Stimulated activated CD4-positive, alpha-beta T cell treated with anti-CD3 and anti-CD28 coated beads, Interleukin-12 subunit alpha, Interleukin-12 subunit beta, amount 100 ng/mL, for 24 hours (primary cell): ENCODE measurements around the gene EPHX1.
A peak's percentile ranks its signal among the peaks of the same experiment; 100 is the strongest.
"Not testable (repeated sequence)": the region's sequence is repeated elsewhere in the genome, so short reads cannot be mapped to it uniquely, and the experiment has no call there.

ENCODE experiments used
- DNase-seq, 2 experiments: peaks; one replicate each; pipeline ENCODE4 v3.0.0-alpha.2; 2020; ENCODE audit warnings: low read depth in 2 of 2

Gene EPHX1

GRCh38 chr1:225881081-225881958 lies 71.4 kb downstream of the EPHX1 start:
- peak in 1 of 2 experiments; percentile 31 for DNase-seq

DNA sequence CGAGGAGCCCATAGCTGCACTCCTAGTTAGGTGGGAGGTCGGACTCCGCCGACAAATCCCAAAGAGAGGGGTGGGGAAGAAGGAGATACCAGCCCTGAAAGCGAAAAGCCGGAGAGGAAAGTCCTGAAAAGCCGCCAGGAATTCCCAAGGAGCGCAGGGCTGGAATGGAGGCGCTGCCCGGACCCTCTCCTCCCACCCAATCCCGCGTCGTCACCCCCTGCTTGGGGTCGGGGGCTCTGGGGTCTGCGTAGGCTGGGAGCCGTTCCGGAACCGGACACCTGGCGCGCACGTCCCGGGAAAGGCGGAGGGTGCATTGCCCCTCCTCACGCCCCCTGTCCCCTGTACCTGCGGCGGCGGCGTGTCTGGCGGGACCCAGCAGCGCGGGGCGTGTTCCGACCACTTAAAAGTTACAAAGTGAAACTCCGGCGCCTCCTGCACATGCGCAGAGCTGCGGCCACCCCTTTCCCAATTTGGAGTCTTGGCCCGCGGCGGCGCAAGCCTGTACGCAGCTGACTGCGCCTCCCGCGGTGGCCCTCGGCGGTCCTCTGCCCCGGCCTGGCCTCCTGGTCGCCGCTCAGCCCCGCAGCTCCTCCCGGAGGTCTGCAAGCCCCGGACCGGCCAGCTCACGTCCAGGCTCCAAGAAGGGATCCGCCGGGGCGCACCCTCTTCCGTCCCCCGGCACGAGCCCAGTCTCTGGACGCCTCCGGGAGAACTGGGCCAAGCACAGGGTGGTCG lies 72.2 kb downstream of the EPHX1 start, which contains the start of gene TMEM63A:
TMEM63A (minus strand) TSS at position 422 of the 735 bp plus-strand sequence. CDS start 4,800 bp downstream, outside the sequence.
- peak; percentile 59 to 84 for DNase-seq

DNA sequence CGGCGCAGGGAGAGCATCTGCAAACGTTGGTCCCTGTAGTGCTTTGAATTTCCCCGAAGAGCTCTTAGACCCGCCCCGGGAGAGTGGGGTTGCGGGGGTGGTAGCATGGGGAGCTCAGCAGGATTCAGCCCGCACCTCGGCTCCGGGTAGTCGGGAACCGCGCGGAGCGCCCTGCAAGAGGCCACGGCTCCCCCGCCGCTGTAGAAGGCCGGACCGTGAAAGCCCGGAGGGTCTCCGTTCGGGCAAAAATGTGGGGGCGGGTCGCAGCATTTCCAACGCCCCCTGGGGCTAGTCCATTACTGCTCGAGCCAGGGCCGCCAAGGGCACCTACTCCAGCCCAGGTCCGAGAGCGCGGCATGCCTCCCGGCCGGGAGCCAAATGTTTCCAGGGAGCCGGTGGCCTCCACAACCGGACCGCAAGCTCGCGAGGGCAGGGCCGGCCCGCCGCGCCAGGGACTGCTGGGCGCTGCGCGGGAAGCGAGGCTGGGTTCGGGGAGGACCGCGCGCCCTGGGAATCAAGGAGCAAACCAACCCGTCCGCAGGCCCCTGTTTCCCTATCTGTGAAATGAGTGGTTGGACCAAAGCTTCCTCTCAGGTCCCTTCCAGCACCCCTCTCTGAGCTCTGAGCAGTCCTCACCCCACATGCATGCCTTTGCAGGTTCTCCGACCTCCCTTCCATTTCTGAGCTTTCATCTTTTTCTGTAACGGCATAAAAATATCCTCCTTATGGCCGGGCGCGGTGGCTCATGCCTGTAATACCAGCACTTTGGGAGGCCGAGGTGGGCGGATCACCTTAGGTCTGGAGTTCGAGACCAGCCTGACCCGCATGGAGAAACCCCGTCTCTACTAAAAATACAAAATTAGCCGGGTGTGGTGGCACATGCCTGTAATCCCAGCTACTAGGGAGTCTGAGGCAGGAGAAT lies 73.0 kb downstream of the EPHX1 start:
- peak in 1 of 2 experiments; percentile 45 for DNase-seq

DNA sequence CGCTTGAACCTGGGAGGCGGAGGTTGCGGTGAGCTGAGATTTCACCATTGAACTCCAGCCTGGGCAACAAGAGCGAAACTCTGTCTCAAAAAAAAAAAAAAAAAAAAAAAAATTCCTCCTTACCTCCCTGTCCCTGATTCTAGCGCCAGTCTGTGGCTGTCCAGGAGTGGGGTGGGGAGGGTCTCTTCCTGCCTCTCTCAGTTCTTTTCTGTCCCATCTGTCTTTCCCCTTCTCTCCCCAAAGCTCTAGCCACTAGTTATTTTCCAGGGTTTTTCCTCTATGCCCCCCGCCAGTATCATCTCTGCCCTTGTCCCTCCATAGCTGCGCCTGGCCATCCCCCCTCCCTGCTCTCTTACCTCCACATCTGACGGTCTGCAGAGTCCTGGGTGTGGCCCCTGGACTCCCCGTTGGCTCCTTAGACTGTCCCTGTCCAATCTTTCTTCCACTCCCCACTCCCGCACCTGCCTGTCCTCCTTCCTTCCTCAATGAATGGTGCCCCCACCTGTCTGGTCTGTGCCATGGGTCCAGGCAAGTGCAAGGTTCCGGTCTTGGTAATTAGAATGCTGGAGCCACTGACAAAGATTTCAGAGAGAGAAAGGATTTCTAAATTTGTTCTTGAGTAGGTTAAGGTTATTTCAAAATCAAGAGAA lies 73.8 kb downstream of the EPHX1 start:
- no peak for DNase-seq

- no peak for DNase-seq
Observed at GRCh38 chr1:225885336-225885735, 75.4 kb downstream of the EPHX1 start.

GRCh38 chr1:225886159-225887029 lies 76.5 kb downstream of the EPHX1 start:
- no peak for DNase-seq

- no peak for DNase-seq
Observed at GRCh38 chr1:225887030-225887314, 77.0 kb downstream of the EPHX1 start.

DNA sequence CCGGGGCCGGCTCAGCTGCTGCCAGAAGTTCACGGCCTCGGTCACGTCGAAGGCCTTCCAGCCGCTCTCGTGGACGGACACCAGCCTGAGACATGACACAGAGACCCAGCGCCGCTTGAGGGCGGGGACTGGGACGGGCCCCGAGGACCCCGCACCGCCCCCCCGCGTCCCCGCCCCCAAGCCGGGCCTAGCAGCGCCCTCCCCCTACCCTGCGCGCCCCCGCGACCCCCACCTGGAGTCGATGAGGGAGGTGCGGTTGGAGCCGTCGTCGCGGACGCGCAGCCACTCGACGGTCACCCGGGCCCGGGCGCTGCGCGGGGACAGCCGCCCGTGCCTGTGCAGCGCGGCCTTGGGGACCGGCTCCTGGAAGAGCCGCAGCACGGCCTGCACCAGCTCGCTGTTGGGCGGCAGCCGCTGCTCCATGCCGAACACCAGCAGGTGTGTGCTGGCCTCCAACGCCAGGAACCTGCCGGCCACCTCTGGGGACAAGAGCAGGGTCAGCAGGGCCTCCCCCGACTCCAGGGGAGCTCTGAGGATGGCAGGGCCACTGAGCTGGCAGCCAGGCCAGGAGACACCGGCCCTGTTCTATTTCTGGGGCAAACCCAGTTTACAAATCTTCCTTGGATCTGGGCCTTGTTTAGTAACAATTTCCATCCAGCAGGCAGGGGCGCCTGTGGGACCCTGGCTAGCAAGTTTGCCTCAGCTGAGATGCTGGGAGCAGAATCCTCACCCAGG lies 77.8 kb downstream of the EPHX1 start:
- not testable (repeated sequence) for DNase-seq

DNA sequence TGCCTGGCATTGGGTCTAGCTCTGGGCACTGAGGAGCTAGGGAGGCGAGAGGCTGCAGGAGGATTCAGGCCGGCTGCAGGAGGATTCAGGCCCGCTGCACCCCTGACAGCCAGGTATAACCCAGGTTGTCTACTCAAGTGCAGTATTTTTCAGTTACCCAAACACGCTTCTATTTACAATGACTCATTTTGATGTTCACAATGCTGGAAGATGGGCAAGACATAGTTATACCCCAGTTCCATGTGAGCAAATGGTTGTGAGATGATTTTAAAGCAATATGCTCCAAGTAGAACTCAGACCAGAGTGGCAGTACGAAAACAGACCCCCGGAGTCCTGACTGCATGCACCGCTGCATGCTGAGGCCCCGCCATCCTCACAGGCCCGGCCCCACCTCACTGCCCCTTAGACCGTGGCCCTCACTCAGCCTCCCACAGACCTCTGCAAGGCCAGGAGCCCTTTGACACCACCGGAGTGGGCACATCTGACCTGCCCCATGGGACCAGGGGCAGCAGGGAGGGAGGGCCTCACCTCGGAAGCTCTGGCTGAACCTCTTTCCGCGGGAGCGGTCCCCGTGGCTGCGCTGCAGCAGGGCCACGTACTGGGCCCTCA lies 78.5 kb downstream of the EPHX1 start:
- DNase-seq: no peak

DNA sequence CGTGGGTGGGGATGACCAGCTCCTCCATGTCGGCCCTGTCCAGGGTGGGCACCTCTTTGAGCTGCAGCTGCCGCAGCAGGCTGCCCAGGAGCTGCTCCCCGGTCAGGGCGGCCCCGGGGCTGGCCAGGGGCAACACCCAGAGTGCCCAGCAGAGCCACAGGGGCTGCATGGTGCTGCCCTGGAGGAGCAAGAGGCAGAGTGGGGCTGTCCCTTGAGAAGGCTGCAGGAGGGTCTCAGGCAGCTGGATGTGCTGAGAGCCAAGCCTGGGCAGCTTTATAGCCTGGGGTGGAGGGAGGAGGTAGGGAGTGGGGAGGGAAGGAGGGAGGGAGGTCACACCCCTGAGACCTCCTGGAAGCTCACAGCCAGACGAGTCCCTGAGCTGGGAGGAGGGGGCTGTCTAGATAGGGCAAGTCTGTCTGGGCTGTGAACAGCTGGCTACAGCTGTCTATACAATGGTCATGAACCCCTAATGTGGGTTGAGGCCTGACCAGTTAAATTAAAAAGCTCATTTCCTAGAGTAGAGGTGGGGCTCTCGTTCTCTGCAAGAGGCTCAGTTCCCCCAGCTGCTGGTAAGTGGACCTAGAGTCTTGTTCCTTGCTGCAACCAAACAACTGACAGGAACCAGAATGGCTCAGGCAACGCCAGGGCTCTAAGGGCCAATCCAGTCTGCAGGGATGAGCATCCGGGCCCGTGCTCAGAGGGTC lies 79.1 kb downstream of the EPHX1 start, which contains the start of gene LEFTY1:
LEFTY1 (minus strand) TSS at position 249 of the 704 bp plus-strand sequence; CDS start at position 169, 80 bp downstream.
- DNase-seq: no peak

DNA sequence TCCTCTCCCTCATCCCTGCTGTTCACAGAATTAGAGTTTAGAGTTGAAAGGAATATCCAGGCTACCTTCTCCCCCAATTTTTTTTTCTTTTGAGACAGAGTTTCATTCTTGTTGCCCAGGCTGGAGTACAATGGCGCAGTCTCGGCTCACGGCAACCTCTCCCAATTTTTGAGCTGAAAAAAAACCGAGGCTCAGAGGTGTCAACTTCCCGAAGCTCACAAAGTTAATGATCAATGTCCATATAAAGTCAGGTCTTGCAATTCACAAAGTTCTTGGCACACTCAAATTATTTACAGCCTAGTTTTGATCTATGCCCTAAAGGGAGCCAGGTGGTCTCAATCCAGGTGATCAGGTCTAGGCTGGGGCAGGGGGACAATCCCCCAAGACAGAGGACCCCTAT lies 79.8 kb downstream of the EPHX1 start:
- DNase-seq: no peak

- no peak for DNase-seq
Observed at GRCh38 chr1:225890346-225891228, 80.7 kb downstream of the EPHX1 start.

GRCh38 chr1:225891229-225891972 lies 81.5 kb downstream of the EPHX1 start:
- DNase-seq: no peak

DNA sequence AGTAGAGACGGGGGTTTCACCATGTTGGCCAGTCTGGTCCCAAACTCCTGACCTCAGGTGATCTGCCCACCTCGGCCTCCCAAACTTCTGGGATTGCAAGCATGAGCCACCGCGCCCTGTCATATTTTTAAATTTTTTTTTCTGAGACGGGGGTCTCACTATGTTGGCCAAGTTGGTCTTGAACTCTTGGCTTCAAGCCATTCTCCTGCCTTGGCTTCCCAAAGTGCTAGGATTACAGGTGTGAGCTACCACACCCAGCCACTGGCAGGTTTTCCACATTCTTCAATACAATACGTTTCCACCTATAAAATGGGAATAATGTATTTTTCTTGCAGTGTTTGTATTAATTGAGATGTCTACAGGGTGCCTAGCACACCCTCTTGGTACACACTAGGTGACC lies 82.4 kb downstream of the EPHX1 start:
- DNase-seq: no peak
